ENCODE results near the gene MT1B. TPM values are rescaled to one million over a fixed set of nuclear protein-coding genes. Genes with fewer than 3 reads are reported as not detected.

The MT1B gene
- total and polyA plus RNA-seq, 2 of the 4 experiments (the other 2 are of a cell fraction), result not detected

- CTCF ChIA-PET, result no interaction called here
- Histone ChIP-seq H4K8ac (ENCODE audit: low read depth in 2 of 2, low read length in 2 of 2) (no peak within 1 kb of the TSS), H3K4me2 (ENCODE audit: low read depth, low read length) (no peak within 1 kb of the TSS), H3K4me3 (ENCODE audit: insufficient read depth, low read depth, low read length) (no peak within 1 kb of the TSS; the same call in 1 of the 2 replicates), H3K14ac (replicated peaks; ENCODE audit: low read depth, low read length) (no peak within 1 kb of the TSS), H2AFZ (replicated peaks; ENCODE audit: low read length, poor library complexity) (peak within 1 kb of the TSS; percentile 56), H4K20me1 (ENCODE audit: insufficient read depth, low read length) (no peaks in the 10 kb centered on the region), H3K4ac (ENCODE audit: low read depth, low read length) (no peak within 1 kb of the TSS), H3K9ac (ENCODE audit: low read depth, low read length) (no peak within 1 kb of the TSS), H4K5ac (ENCODE audit: low read depth, low read length) (no peak within 1 kb of the TSS), H2AK9ac (replicated peaks; ENCODE audit: low read depth, low read length, poor library complexity) (no peak within 1 kb of the TSS), H3K9me3 (ENCODE audit: control insufficient read depth, insufficient read depth, low read length) (peaks cover 2% of the 10 kb centered on the region; the same call in 1 of the 2 replicates), H2BK5ac (ENCODE audit: low read depth, low read length, poor library complexity, severe bottlenecking) (no peak within 1 kb of the TSS), H2BK20ac (ENCODE audit: low read depth, low read length) (no peak within 1 kb of the TSS), H3K23ac (ENCODE audit: low read depth, low read length) (no peak within 1 kb of the TSS), H3K27ac (ENCODE audit: insufficient read depth, low read length) (no peak within 1 kb of the TSS), H3K79me1 (ENCODE audit: low read depth in 1 of 2, low read length in 2 of 2) (no peaks in the 10 kb centered on the region), H2BK15ac (ENCODE audit: low read depth, low read length) (no peak within 1 kb of the TSS), H4K91ac (ENCODE audit: insufficient read depth, low read depth, low read length) (no peak within 1 kb of the TSS), H3K27me3 (ENCODE audit: control insufficient read depth, insufficient read depth, low read length) (peaks cover 60% of the 10 kb centered on the region), H3K36me3 (ENCODE audit: control insufficient read depth, insufficient read depth, low read length) (no peaks in the 10 kb centered on the region), H3K56ac (ENCODE audit: extremely low read depth, insufficient read depth, low read length) (no peak within 1 kb of the TSS), H3K4me1 (ENCODE audit: control insufficient read depth, insufficient read depth, low read length) (no peaks in the 10 kb centered on the region; the same call in 1 of the 2 replicates), H3K9me1 (ENCODE audit: insufficient read depth, low read length) (no peaks in the 10 kb centered on the region), H2BK120ac (ENCODE audit: low read depth, low read length) (no peak within 1 kb of the TSS), H3K18ac (ENCODE audit: low read depth, low read length) (no peak within 1 kb of the TSS), H2AK5ac (ENCODE audit: low read depth, low read length) (no peak within 1 kb of the TSS)
- peak; percentile 28; the same call in 1 of the 2 replicates for ATAC-seq (ENCODE audit: low read depth)
- intact Hi-C loops (cut with micrococcal nuclease), result no loop called here
- in situ Hi-C loops (cut with MboI; ENCODE audit: low sequenced_read_pairs), result no loop called here
- no peak for TF ChIP-seq MAFK (IDR thresholded peaks at IDR 0.05; ENCODE audit: low read depth, low read length)
- TF ChIP-seq FOS (IDR thresholded peaks at IDR 0.05; ENCODE audit: low read depth, low read length), result no peak
- TF ChIP-seq RCOR1 (IDR thresholded peaks at IDR 0.05; ENCODE audit: insufficient replicate concordance, low read length), result no peak
- no peak for TF ChIP-seq RAD21 (IDR thresholded peaks at IDR 0.05; ENCODE audit: low read length)
- no peak for TF ChIP-seq RFX5 (IDR thresholded peaks at IDR 0.05; ENCODE audit: low read depth, low read length)
- no peak for TF ChIP-seq CHD1 (IDR thresholded peaks at IDR 0.05; ENCODE audit: low read depth, low read length)
- no peak for TF ChIP-seq MXI1 (IDR thresholded peaks at IDR 0.05; ENCODE audit: borderline replicate concordance, low read depth, low read length)
- no peak for TF ChIP-seq POLR2A (IDR thresholded peaks at IDR 0.05; ENCODE audit: low read depth, low read length)
- TF ChIP-seq ELK1 (IDR thresholded peaks at IDR 0.05; ENCODE audit: borderline replicate concordance, low read depth, low read length), result no peak
- no peak for TF ChIP-seq SMC3 (IDR thresholded peaks at IDR 0.05; ENCODE audit: low read depth, low read length)
- TF ChIP-seq CEBPB (IDR thresholded peaks at IDR 0.05; ENCODE audit: low read depth, low read length), result no peak
- no peak for TF ChIP-seq MAZ (IDR thresholded peaks at IDR 0.05; ENCODE audit: borderline replicate concordance, low read depth, low read length)
- TF ChIP-seq, protein P1, sequence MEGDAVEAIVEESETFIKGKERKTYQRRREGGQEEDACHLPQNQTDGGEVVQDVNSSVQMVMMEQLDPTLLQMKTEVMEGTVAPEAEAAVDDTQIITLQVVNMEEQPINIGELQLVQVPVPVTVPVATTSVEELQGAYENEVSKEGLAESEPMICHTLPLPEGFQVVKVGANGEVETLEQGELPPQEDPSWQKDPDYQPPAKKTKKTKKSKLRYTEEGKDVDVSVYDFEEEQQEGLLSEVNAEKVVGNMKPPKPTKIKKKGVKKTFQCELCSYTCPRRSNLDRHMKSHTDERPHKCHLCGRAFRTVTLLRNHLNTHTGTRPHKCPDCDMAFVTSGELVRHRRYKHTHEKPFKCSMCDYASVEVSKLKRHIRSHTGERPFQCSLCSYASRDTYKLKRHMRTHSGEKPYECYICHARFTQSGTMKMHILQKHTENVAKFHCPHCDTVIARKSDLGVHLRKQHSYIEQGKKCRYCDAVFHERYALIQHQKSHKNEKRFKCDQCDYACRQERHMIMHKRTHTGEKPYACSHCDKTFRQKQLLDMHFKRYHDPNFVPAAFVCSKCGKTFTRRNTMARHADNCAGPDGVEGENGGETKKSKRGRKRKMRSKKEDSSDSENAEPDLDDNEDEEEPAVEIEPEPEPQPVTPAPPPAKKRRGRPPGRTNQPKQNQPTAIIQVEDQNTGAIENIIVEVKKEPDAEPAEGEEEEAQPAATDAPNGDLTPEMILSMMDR (conservative IDR thresholded peaks at IDR 0.05; ENCODE audit: low read depth, low read length), result no peak
- POLR2A ChIA-PET (ENCODE audit: unreplicated experiment), result no interaction called here
- BruUV-seq (replicated peaks), result no TSS peak
- 18% methylated on average over 26 of the region's 61 CpGs; no CpG with 5 or more reads in 1 of the 2 experiments for WGBS, 2 experiments (ENCODE audit: extremely low coverage in 2 of 2, insufficient read length in 1 of 2)
- dilution Hi-C loops (cut with HindIII; ENCODE audit: low sequenced_read_pairs, unreplicated experiment), result no loop called here
- no peak for DNase-seq
Measured at GRCh38 chr16:56632156-56632847, 19.4 kb upstream of the MT1B start, which contains the start of gene MT1M. TSS of gene MT1M (plus strand) at chr16:56632659. CDS start at chr16:56632732, 73 bp downstream.

All from IMR-90 (cell line).